ENCODE data around the gene L3MBTL4. TPM values are rescaled to one million over a fixed set of nuclear protein-coding genes. Genes with fewer than 3 reads are reported as not detected.

Gene L3MBTL4
- total RNA-seq, 1 donor, result 0.36 TPM

DNA sequence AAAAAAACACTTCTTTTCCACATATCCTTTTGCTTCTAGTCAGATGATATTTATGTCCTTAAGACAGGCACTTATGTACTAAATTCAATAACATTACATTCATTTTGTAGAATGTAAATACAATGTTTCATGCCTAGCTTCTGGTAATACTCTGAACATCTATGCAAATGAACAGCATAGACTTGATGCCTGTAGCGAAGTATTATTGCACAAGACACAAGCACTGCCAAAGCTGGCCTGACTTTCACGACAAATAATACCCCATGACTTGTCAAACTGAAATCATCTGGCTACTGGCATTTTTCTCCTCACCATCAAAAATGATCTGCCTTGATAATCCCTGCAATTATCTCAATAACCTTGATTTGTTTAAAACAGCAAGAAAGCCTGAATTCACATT is 101.3 kb downstream of the L3MBTL4 start:
- Histone ChIP-seq H3K4me1 (ENCODE audit: insufficient read depth, low read length) (no peaks in the 10 kb centered on the region), H3K79me2 (ENCODE audit: insufficient read depth, low read length) (no peaks in the 10 kb centered on the region), H3K36me3 (ENCODE audit: insufficient read depth, low read length) (no peaks in the 10 kb centered on the region), H3K9me3 (ENCODE audit: low read depth, low read length) (peaks cover 3% of the 10 kb centered on the region), H3K27me3 (ENCODE audit: insufficient read depth, low read length) (no peaks in the 10 kb centered on the region), H3K27ac (ENCODE audit: low read depth, low read length) (no peak overlapping the region), H3K4me2 (ENCODE audit: insufficient read depth, low read length) (no peak overlapping the region), H3K4me3 (ENCODE audit: insufficient read depth, low read length) (no peak overlapping the region), H4K20me1 (ENCODE audit: insufficient read depth, low read length) (no peaks in the 10 kb centered on the region), H2AFZ (ENCODE audit: low read length) (no peak overlapping the region)
- TF ChIP-seq CTCF (IDR thresholded peaks at IDR 0.05; ENCODE audit: extremely low read depth, low read depth, low read length), result no peak
- peak; percentile 22 for DNase-seq (ENCODE audit: insufficient read length, low spot score, missing footprints)

DNA sequence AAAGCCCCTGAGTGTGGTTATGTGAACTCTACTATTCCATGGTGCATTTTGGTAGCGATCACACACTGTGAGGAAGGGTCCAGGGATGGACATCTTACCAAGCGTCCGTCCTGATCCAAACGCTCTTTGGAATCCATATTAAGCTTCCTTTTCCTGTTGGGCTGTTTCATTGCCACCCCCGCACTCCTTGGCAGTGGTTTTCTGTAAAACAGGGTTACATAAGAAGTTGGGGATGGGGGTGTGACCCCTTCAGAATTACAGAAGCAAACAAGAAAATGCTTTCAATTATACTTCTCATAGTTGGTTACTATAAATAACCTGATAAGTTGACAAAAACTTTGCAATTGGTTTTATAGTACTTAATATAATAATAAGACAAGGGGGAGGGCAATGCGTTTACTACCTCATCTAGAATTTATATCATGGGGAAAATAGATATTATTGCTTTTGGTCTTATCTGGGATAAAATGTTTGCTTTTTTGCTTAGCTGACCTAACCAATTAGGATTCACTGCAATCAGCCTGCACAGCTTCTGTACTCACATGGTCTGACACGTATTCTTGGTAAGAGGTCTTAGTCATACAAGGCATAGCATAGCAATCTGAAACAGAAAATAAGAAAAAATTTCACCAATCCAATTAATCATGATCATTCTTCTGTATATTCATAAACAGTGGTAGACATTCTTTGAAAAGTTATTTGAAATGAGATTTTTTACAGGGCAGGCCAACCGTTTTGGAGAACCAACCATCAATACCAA is 103.1 kb downstream of the L3MBTL4 start:
- no peaks in the 10 kb centered on the region for H3K27me3 ChIP-seq (ENCODE audit: insufficient read depth, low read length)
- H3K27ac ChIP-seq (ENCODE audit: low read depth, low read length), result no peak overlapping the region
- H3K4me1 ChIP-seq (ENCODE audit: insufficient read depth, low read length), result no peaks in the 10 kb centered on the region
- H3K4me2 ChIP-seq (ENCODE audit: insufficient read depth, low read length), result no peak overlapping the region
- H2AFZ ChIP-seq (ENCODE audit: low read length), result no peak overlapping the region
- no peak overlapping the region for H3K4me3 ChIP-seq (ENCODE audit: insufficient read depth, low read length)
- no peaks in the 10 kb centered on the region for H3K36me3 ChIP-seq (ENCODE audit: insufficient read depth, low read length)
- DNase-seq (ENCODE audit: insufficient read length, low spot score, missing footprints), result no peak
- H3K79me2 ChIP-seq (ENCODE audit: insufficient read depth, low read length), result no peaks in the 10 kb centered on the region
- H4K20me1 ChIP-seq (ENCODE audit: insufficient read depth, low read length), result no peaks in the 10 kb centered on the region
- peaks cover 3% of the 10 kb centered on the region for H3K9me3 ChIP-seq (ENCODE audit: low read depth, low read length)
- TF ChIP-seq CTCF (IDR thresholded peaks at IDR 0.05; ENCODE audit: extremely low read depth, low read depth, low read length), result no peak

- Histone ChIP-seq H3K9me3 (ENCODE audit: low read depth, low read length) (peaks cover 3% of the 10 kb centered on the region), H3K27ac (ENCODE audit: low read depth, low read length) (no peak overlapping the region), H3K4me2 (ENCODE audit: insufficient read depth, low read length) (no peak overlapping the region), H3K4me3 (ENCODE audit: insufficient read depth, low read length) (no peak overlapping the region), H3K79me2 (ENCODE audit: insufficient read depth, low read length) (no peaks in the 10 kb centered on the region), H3K27me3 (ENCODE audit: insufficient read depth, low read length) (no peaks in the 10 kb centered on the region), H2AFZ (ENCODE audit: low read length) (no peak overlapping the region), H4K20me1 (ENCODE audit: insufficient read depth, low read length) (no peaks in the 10 kb centered on the region), H3K36me3 (ENCODE audit: insufficient read depth, low read length) (no peaks in the 10 kb centered on the region), H3K4me1 (ENCODE audit: insufficient read depth, low read length) (no peaks in the 10 kb centered on the region)
- DNase-seq (ENCODE audit: insufficient read length, low spot score, missing footprints), result no peak
- no peak for TF ChIP-seq CTCF (IDR thresholded peaks at IDR 0.05; ENCODE audit: extremely low read depth, low read depth, low read length)
Measured at GRCh38 chr18:6310714-6311113, 104.0 kb downstream of the L3MBTL4 start.

- Histone ChIP-seq H3K36me3 (ENCODE audit: insufficient read depth, low read length) (no peaks in the 10 kb centered on the region), H3K27me3 (ENCODE audit: insufficient read depth, low read length) (no peaks in the 10 kb centered on the region)
Measured at GRCh38 chr18:6297875-6298274, 116.8 kb downstream of the L3MBTL4 start.

More at GRCh38 chr18:6297875-6298274, 116.8 kb downstream of the L3MBTL4 start:
- Histone ChIP-seq H2AFZ (ENCODE audit: low read length) (no peak overlapping the region), H3K27ac (ENCODE audit: low read depth, low read length) (no peak overlapping the region), H3K4me2 (ENCODE audit: insufficient read depth, low read length) (no peak overlapping the region), H4K20me1 (ENCODE audit: insufficient read depth, low read length) (no peaks in the 10 kb centered on the region), H3K4me1 (ENCODE audit: insufficient read depth, low read length) (no peaks in the 10 kb centered on the region), H3K9me3 (ENCODE audit: low read depth, low read length) (no peaks in the 10 kb centered on the region), H3K79me2 (ENCODE audit: insufficient read depth, low read length) (no peaks in the 10 kb centered on the region), H3K4me3 (ENCODE audit: insufficient read depth, low read length) (no peak overlapping the region)
- DNase-seq (ENCODE audit: insufficient read length, low spot score, missing footprints), result no peak
- no peak for TF ChIP-seq CTCF (IDR thresholded peaks at IDR 0.05; ENCODE audit: extremely low read depth, low read depth, low read length)

Data from osteoblast (primary cell).